Smooth muscle cell (in vitro differentiated cells): ENCODE results near the gene SPDYC. TPM values are rescaled to one million over a fixed set of nuclear protein-coding genes. Genes with fewer than 3 reads are reported as not detected.

Experiments
- DNase-seq: peaks from one replicate; lab custom pipeline; 2025; ENCODE audit not compliant: unreplicated experiment; lab: John Stamatoyannopoulos, UW
- H2AFZ ChIP-seq: fragments of 200-600 bp; sonication (generic); 2 replicates; pipeline ENCODE4 v1.6.0; 2016; ENCODE audit warnings: antibody characterized with exemption, low read depth, mild to moderate bottlenecking
- H3F3A ChIP-seq: fragments of 200-600 bp; sonication (generic); 2 replicates; pipeline ENCODE4 v1.6.0; 2017; ENCODE audit warnings: antibody characterized with exemption, low read depth
- H3K27ac ChIP-seq: fragments of 200-600 bp; sonication (generic); 2 replicates; pipeline ENCODE4 v1.5.1; 2016; ENCODE audit warnings: low read depth, mild to moderate bottlenecking
- H3K27me3 ChIP-seq: fragments of 200-600 bp; sonication (generic); 2 replicates; pipeline ENCODE4 v1.6.1; 2016; ENCODE audit warnings: low read depth, mild to moderate bottlenecking
- H3K36me3 ChIP-seq: fragments of 200-600 bp; sonication (generic); 2 replicates; pipeline ENCODE4 v1.5.1; 2016; ENCODE audit warnings: low read depth
- H3K4me1 ChIP-seq: fragments of 200-600 bp; sonication (generic); 2 replicates; pipeline ENCODE4 v1.5.1; 2016; ENCODE audit warnings: low read depth
- H3K4me2 ChIP-seq: fragments of 200-600 bp; sonication (generic); 2 replicates; pipeline ENCODE4 v1.6.0; 2016; ENCODE audit warnings: mild to moderate bottlenecking
- H3K4me3 ChIP-seq: fragments of 200-600 bp; sonication (generic); 2 replicates; pipeline ENCODE4 v1.5.1; 2016; ENCODE audit warnings: mild to moderate bottlenecking
- H3K79me2 ChIP-seq: fragments of 200-600 bp; sonication (generic); 2 replicates; pipeline ENCODE4 v1.6.0; 2016; ENCODE audit warnings: low read depth, mild to moderate bottlenecking
- H3K9ac ChIP-seq: fragments of 200-600 bp; sonication (generic); 2 replicates; pipeline ENCODE4 v1.6.0; 2016; ENCODE audit warnings: low read depth
- H3K9me3 ChIP-seq: fragments of 200-600 bp; sonication (generic); replicated peaks from 2 replicates; pipeline ENCODE4 v1.5.1; 2016; ENCODE audit warnings: low read depth
- H4K20me1 ChIP-seq: fragments of 200-600 bp; sonication (generic); 2 replicates; pipeline ENCODE4 v1.6.0; 2016; ENCODE audit warnings: low read depth
- CTCF ChIP-seq: fragments of 200-600 bp; sonication (generic); IDR thresholded peaks from 2 replicates; pipeline ENCODE4 v1.5.1; 2017; ENCODE audit warnings: borderline replicate concordance, mild to moderate bottlenecking, antibody characterized with exemption; ENCODE audit not compliant: insufficient read depth, poor library complexity, severe bottlenecking
- WGBS: methylation state at CpG from one replicate; pipeline ENCODE4 v1.1.7; 2016; ENCODE audit warnings: low lambda C conversion rate; 5-methylcytosine and 5-hydroxymethylcytosine counted together
- polyA plus RNA-seq: library from polyadenylated mRNA; unstranded; fragments of >200 nt; fragmentation: Nextera tagmentation; extraction: Ambion mirVana; gene quantifications from 2 replicates; pipeline ENCODE4 v1.2.1, GENCODE V29; 2016
- total RNA-seq: library from RNA; depleted of rRNA; stranded (reverse); fragments of >200 nt; gene quantifications from 2 replicates; pipeline ENCODE4 v1.2.3, GENCODE V29; 2014

The SPDYC gene
- total and polyA plus RNA-seq, 2 experiments from 2014 or later = not detected

DNA sequence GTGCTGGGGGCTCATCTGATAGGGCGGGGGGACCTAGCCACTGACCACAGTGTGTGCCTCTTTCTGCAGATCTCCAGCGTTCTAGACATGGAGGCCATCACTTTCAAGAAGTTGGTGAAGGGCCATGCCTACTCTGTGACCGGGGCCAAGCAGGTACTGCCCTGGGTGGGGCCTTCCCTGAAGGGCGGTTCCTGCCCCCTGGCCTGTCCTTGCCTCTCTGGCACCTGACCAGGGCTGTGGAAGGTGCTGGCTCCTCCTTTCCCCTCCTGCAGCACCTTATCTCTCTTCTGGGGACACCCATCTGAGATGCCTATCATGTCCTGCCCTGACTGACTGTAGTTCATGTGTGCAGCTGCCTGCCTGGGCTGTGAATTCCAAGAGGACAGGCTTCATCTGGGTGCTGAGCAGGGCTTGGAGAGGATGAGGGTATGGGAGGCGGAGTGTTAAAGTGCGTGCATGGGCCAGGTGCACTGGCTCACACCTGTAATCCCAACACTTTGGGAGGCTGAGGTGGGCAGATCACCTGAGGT, 17.2 kb downstream of the SPDYC start:
- peaks cover 49% of the 10 kb centered on the region for H4K20me1 ChIP-seq
- no peak for TF ChIP-seq CTCF
- no peak overlapping the region for H2AFZ ChIP-seq
- H3K79me2 ChIP-seq = peaks cover 31% of the 10 kb centered on the region
- H3K9ac ChIP-seq = no peak overlapping the region
- H3K36me3 ChIP-seq = no peaks in the 10 kb centered on the region
- no peaks in the 10 kb centered on the region for H3K9me3 ChIP-seq
- H3K4me3 ChIP-seq = no peak overlapping the region
- H3K27me3 ChIP-seq = no peaks in the 10 kb centered on the region
- no peak overlapping the region for H3K27ac ChIP-seq
- H3F3A ChIP-seq = no peaks in the 10 kb centered on the region
- WGBS = 94% methylated on average over 6 of the region's 6 CpGs
- no peaks in the 10 kb centered on the region for H3K4me1 ChIP-seq
- no peak for DNase-seq
- no peak overlapping the region for H3K4me2 ChIP-seq

DNA sequence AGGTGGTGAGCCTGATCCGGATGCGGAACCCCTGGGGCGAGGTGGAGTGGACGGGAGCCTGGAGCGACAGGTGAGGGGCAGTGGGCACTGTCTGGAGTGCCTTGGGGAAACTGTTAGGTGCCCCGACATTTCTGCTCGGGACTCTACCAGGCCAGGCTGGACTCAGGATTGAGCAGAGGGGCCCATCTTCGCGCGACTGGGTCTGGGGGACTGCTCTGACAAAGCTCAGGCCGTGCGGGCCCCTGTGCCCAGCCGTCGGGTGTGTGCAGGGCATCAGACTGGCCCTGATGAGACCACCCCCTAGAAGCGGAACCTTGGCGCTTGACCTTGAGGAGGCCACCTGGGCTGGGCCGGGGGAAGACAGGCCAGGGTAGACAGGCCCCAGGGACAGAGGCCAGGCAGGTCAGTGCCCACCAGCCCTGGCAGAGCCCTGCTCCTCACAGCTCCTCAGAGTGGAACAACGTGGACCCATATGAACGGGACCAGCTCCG, 18.0 kb downstream of the SPDYC start:
- Histone ChIP-seq H3K27ac (no peak overlapping the region), H3K36me3 (no peaks in the 10 kb centered on the region), H3K9me3 (no peaks in the 10 kb centered on the region), H2AFZ (no peak overlapping the region), H3K4me1 (no peaks in the 10 kb centered on the region), H3K27me3 (no peaks in the 10 kb centered on the region), H3K79me2 (peaks cover 23% of the 10 kb centered on the region), H3K4me2 (no peak overlapping the region), H3K9ac (no peak overlapping the region), H4K20me1 (peaks cover 51% of the 10 kb centered on the region), H3K4me3 (no peak overlapping the region), H3F3A (no peaks in the 10 kb centered on the region)
- DNase-seq = no peak
- 97% methylated on average over 20 of the region's 20 CpGs for WGBS
- no peak for TF ChIP-seq CTCF

DNA sequence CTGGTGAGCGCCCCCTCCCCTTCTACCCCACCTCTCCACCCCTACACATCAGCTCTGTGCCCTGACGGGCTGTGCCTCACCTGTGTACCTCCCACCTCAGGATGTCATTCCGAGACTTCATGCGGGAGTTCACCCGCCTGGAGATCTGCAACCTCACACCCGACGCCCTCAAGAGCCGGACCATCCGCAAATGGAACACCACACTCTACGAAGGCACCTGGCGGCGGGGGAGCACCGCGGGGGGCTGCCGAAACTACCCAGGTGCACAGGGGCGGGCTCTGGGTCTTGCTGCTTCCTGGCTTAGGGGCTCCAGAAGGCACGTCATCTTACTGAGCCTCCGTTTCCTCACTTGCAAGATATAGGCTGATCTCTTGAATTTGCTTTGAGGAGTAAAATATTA, 18.5 kb downstream of the SPDYC start:
- no peak overlapping the region for H3K4me3 ChIP-seq
- H2AFZ ChIP-seq = no peak overlapping the region
- no peaks in the 10 kb centered on the region for H3K4me1 ChIP-seq
- H3K27me3 ChIP-seq = no peaks in the 10 kb centered on the region
- no peak overlapping the region for H3K4me2 ChIP-seq
- no peak for DNase-seq
- H3K36me3 ChIP-seq = no peaks in the 10 kb centered on the region
- H3F3A ChIP-seq = no peaks in the 10 kb centered on the region
- WGBS = 95% methylated on average over 18 of the region's 18 CpGs
- no peaks in the 10 kb centered on the region for H3K9me3 ChIP-seq
- H3K27ac ChIP-seq = no peak overlapping the region
- H3K79me2 ChIP-seq = peaks cover 19% of the 10 kb centered on the region
- no peak overlapping the region for H3K9ac ChIP-seq
- TF ChIP-seq CTCF = no peak
- H4K20me1 ChIP-seq = peaks cover 47% of the 10 kb centered on the region

DNA sequence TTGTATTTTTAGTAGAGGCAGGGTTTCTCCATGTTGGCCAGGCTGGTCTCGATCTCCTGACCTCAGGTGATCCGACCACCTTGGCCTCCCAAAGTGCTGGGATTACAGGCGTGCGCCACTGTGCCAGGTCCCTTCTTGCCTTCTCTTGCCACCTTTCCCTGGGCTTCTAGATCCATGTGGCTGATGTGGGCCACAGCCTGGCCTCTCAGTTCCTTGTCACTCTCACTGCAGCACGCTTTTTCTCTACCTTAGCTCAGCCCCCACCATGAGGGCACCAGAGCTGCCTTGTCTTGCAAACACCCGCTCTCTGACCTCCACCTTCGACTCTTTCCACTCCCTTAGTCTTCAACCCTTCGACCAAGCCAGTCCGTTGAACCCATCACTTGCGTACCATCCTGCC, 19.2 kb downstream of the SPDYC start:
- H3K4me1 ChIP-seq = no peaks in the 10 kb centered on the region
- peaks cover under 1% of the 10 kb centered on the region for H3K36me3 ChIP-seq
- no peak overlapping the region for H2AFZ ChIP-seq
- H3K4me3 ChIP-seq = no peak overlapping the region
- no peak for TF ChIP-seq CTCF
- no peak overlapping the region for H3K4me2 ChIP-seq
- H3K9ac ChIP-seq = no peak overlapping the region
- H3K9me3 ChIP-seq = no peaks in the 10 kb centered on the region
- DNase-seq = no peak
- no peaks in the 10 kb centered on the region for H3F3A ChIP-seq
- H3K27ac ChIP-seq = no peak overlapping the region
- 90% methylated on average over 10 of the region's 10 CpGs for WGBS
- peaks cover 14% of the 10 kb centered on the region for H3K79me2 ChIP-seq
- H3K27me3 ChIP-seq = no peaks in the 10 kb centered on the region
- peaks cover 41% of the 10 kb centered on the region for H4K20me1 ChIP-seq
